ENCODE measurements around the gene EXTL1. TPM values are rescaled to one million over a fixed set of nuclear protein-coding genes. Genes with fewer than 3 reads are reported as not detected.

Gene EXTL1
- total RNA-seq, 1 experiment from 2014 or later = 1.0 TPM

GRCh38 chr1:25993197-25993951 lies 28.2 kb upstream of the EXTL1 start:
- Histone ChIP-seq H4K5ac (ENCODE audit: insufficient read length, low read depth, low read length) (no peak overlapping the region), H4K20me1 (ENCODE audit: control insufficient read depth, insufficient read depth, insufficient read length) (no peaks in the 10 kb centered on the region), H2AFZ (ENCODE audit: low read length) (no peak overlapping the region), H3K4ac (ENCODE audit: low read depth, low read length) (no peak overlapping the region), H2BK20ac (ENCODE audit: low read depth, low read length, poor library complexity, severe bottlenecking) (no peak overlapping the region), H3K79me2 (ENCODE audit: insufficient read depth, low read length) (no peaks in the 10 kb centered on the region), H2BK12ac (ENCODE audit: insufficient read length, low read depth, low read length) (no peak overlapping the region), H2AK5ac (ENCODE audit: insufficient read length, low read length) (no peak overlapping the region), H2BK120ac (ENCODE audit: low read depth, low read length, poor library complexity, severe bottlenecking) (no peak overlapping the region), H3K9me3 (ENCODE audit: control insufficient read depth, low read depth, low read length) (no peaks in the 10 kb centered on the region), H3K27me3 (ENCODE audit: insufficient read depth, low read length) (no peaks in the 10 kb centered on the region), H2BK15ac (ENCODE audit: low read depth, low read length) (no peak overlapping the region), H4K8ac (replicated peaks; ENCODE audit: insufficient read length, low read depth, low read length) (no peak overlapping the region), H4K91ac (ENCODE audit: insufficient read length, low read depth, low read length) (no peak overlapping the region), H3K79me1 (ENCODE audit: insufficient read depth, low read depth, low read length, poor library complexity, severe bottlenecking) (no peaks in the 10 kb centered on the region), H3K56ac (ENCODE audit: insufficient read length, low read depth, low read length) (no peak overlapping the region), H3K14ac (ENCODE audit: insufficient read depth, low read length) (no peak overlapping the region), H3K23ac (ENCODE audit: insufficient read length, low read depth, low read length) (no peak overlapping the region), H3T11ph (ENCODE audit: low read length) (no peak overlapping the region), H3K23me2 (ENCODE audit: insufficient read length, low read depth, low read length, poor library complexity, severe bottlenecking) (peaks cover 5% of the 10 kb centered on the region), H3K9ac (ENCODE audit: extremely low read depth, insufficient read length, low read length) (no peak overlapping the region), H3K4me2 (ENCODE audit: insufficient read depth, insufficient read length, low read length) (no peak overlapping the region), H3K27ac (ENCODE audit: insufficient read length, low read depth, low read length) (no peak overlapping the region), H3K18ac (ENCODE audit: insufficient read length, low read depth, low read length) (no peak overlapping the region), H3K4me1 (ENCODE audit: insufficient read depth, low read length) (peaks cover 4% of the 10 kb centered on the region; the same call in 1 of the 2 replicates), H2BK5ac (ENCODE audit: insufficient read length, low read length) (no peak overlapping the region)
- DNase-seq = no peak
- peak overlapping the region in 1 of 3 experiments; percentile 82; a peak in 2 of 7 replicates for H3K27ac Mint-ChIP-seq
- peaks cover 0 to 4% (median 0%) of the 10 kb centered on the region in 3 experiments; a peak in 2 of 7 replicates for H3K36me3 Mint-ChIP-seq (ENCODE audit: insufficient read depth in 1 of 3, low read depth in 3 of 3)
- TF ChIP-seq CTCF (conservative IDR thresholded peaks at IDR 0.05) = no peak
- WGBS (ENCODE audit: extremely low coverage, insufficient read length, low lambda C conversion rate) = no CpG with 5 or more reads among the region's 8 CpGs
- H3K27me3 Mint-ChIP-seq (ENCODE audit: low read depth) = no peaks in the 10 kb centered on the region
- no peak overlapping the region for H3K4me3 Mint-ChIP-seq
- peaks cover 16 to 26% of the 10 kb centered on the region in 2 experiments for H3K4me1 Mint-ChIP-seq
- no peaks in the 10 kb centered on the region; a peak in 1 of 5 replicates for H3K9me3 Mint-ChIP-seq

Data from H9 (cell line).